HG03097 (cell line): ENCODE data around the gene MGAT2.
"Not testable (repeated sequence)": the region's sequence is repeated elsewhere in the genome, so short reads cannot be mapped to it uniquely, and the experiment has no call there.

ENCODE experiments used
- ATAC-seq: cut with Tn5 transposase; IDR thresholded peaks from one replicate; pipeline ENCODE4 v1.9.1; 2021; ENCODE audit not compliant: unreplicated experiment, low FRiP score

MGAT2 gene

DNA sequence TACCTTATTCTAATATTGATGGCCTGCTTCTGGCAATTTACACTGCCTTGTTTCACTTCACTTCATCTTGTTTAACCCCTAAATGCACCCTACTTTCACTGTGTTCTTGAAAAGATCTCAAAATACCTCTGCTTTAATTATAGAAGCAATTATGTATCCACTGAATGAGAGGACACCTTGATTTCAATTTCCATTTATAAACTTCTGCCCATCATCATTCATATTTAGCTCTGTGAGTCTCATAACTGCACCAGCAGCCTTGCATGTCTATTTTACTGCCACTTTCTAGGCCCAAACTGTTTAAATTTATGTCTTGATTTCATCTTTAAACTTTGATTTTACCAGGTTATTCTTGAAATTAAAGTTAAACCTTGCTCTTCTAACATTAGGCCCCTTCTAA lies 21.6 kb downstream of the MGAT2 start:
- ATAC-seq, result no peak

DNA sequence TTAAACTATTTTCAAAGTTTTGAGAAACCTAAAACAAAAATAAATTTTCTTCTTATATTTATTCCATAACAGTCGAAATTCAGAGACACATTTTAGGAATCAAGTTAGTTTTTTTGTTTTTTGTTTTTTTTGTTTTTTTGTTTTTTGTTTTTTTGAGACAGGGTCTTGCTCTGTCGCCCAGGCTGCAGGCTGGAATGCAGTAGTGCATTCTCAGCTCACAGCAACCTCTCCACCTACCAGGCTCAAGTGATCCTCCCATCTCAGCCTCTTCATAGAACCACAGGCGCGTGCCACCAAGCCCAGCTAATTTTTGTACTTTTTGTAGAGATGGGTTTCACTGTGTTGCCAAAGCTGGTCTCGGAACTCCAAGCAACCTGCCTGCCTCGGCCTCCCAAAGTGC lies 32.9 kb downstream of the MGAT2 start:
- ATAC-seq, result no peak

DNA sequence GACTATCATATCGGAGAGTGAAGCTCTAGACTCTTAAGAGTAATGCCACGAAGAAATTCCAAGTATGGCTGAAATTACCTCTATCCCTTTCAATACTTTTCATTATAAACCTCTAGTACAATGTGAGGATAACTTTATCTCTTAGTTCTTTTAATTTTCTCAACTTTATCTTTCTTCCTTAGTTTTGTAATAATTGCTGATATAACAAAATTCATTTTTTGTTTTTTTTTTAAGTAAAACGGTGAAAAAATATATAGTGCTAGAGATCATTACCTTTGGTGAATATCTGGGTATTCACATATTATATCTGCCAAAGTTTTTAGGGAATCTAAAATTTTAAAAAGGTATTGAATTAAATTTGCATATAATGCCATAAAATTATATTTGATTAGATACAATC lies 33.9 kb downstream of the MGAT2 start:
- no peak for ATAC-seq

GRCh38 chr14:49657500-49657899 lies 36.9 kb downstream of the MGAT2 start:
- not testable (repeated sequence) for ATAC-seq

- ATAC-seq, result no peak
These were observed 39.2 kb downstream of the MGAT2 start for GRCh38 chr14:49659526-49660455.

DNA sequence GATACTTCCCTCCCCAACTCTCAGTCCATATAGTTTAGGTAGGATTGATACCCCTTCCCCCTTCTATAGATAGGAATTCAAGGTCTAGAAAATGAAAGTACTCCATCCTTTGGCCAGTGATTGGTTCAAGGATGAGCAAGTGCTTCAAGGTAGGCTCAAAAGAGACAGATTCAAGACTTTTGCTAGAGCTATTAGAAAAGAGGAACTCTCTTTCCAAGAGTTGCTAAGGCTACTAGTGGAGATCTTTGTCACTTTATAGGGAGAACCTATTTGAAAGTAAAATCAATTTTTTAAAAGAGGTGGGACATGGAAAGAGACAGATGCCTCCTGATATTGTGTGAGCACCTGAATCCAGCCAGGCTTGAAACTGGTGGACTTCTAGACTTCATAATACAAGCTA lies 49.9 kb downstream of the MGAT2 start:
- ATAC-seq, result no peak
